ENCODE data around the gene DCAF6. TPM values are rescaled to one million over a fixed set of nuclear protein-coding genes. Genes with fewer than 3 reads are reported as not detected.

DCAF6 gene
- total RNA-seq, 1 donor from 2014 or later: 80.5 TPM

DNA sequence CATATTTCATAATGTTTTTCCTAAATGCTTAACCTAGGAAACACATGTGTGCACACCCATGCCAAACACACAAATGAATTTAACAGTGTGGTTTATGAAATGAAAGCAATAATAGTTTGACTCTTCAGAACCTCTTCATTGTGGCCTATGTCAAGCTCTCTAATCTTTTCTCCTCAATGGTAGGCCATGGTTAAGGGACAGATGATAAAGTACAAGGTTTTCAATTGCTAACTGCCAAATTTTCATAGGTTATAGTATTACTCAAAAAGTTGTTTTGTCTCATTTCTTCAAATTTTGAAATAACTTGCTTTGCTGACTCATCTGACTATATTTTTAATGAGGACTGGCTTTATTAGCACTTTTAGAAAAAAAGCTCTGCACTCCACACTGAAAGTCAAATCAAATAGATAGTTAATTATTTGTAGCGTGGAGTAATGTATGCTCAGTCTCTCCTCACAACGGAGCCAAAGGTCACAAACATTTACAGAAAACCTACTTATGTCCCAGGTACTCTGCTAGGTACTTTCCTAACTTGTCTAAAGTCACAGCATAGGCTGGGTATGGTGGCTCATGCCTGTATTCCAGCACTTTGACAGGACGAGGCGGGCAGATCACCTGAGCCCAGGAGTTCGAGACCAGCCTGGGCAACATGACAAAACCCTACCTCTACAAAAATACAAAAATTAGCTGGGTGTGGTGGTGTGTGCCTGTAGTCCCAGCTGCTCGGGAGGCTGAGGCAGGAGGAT lies 19.5 kb upstream of the DCAF6 start:
- H3K4me1 ChIP-seq: no peaks in the 10 kb centered on the region
- no peaks in the 10 kb centered on the region for H3K27me3 ChIP-seq
- H3K9me3 ChIP-seq: no peaks in the 10 kb centered on the region
- no peaks in the 10 kb centered on the region for H3K36me3 ChIP-seq
- H3K4me3 ChIP-seq: no peak overlapping the region
- no peak overlapping the region for H3K27ac ChIP-seq
- intact Hi-C loops (cut with DNase I): no loop called here
- DNase-seq (ENCODE audit: extremely low spot score in 2 of 2): no peak
- no peak for TF ChIP-seq POLR2A (IDR thresholded peaks at IDR 0.05)

DNA sequence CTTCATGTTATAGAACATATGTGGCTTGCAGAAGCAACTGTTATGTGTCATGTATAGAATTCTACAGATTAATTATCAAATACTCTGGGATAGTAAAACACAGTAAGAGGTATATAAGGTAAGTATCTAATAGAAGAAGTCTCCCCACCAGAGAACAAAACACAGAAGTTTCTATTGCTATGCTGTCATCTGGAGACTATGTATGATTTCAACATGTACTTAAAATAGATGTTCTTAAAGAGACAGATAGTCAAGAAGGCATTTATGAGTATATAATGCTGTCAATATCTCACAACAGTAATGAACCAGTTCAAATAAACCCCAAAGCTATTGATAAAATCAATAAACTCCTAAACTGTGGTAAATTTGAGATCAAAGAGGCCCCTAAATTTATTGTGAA lies 14.5 kb upstream of the DCAF6 start:
- Histone ChIP-seq H3K9me3 (no peaks in the 10 kb centered on the region), H3K4me1 (peaks cover 3% of the 10 kb centered on the region), H3K4me3 (no peak overlapping the region), H3K36me3 (no peaks in the 10 kb centered on the region), H3K27ac (no peak overlapping the region), H3K27me3 (no peaks in the 10 kb centered on the region)
- intact Hi-C loops (cut with DNase I): no loop called here
- no peak for DNase-seq (ENCODE audit: extremely low spot score in 2 of 2)
- TF ChIP-seq POLR2AphosphoS5 (IDR thresholded peaks at IDR 0.05; ENCODE audit: insufficient read depth in 1 of 2, low read depth in 1 of 2) (no peak), POLR2A (IDR thresholded peaks at IDR 0.05) (no peak)
- TF ChIP-seq, protein P1, sequence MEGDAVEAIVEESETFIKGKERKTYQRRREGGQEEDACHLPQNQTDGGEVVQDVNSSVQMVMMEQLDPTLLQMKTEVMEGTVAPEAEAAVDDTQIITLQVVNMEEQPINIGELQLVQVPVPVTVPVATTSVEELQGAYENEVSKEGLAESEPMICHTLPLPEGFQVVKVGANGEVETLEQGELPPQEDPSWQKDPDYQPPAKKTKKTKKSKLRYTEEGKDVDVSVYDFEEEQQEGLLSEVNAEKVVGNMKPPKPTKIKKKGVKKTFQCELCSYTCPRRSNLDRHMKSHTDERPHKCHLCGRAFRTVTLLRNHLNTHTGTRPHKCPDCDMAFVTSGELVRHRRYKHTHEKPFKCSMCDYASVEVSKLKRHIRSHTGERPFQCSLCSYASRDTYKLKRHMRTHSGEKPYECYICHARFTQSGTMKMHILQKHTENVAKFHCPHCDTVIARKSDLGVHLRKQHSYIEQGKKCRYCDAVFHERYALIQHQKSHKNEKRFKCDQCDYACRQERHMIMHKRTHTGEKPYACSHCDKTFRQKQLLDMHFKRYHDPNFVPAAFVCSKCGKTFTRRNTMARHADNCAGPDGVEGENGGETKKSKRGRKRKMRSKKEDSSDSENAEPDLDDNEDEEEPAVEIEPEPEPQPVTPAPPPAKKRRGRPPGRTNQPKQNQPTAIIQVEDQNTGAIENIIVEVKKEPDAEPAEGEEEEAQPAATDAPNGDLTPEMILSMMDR (IDR thresholded peaks at IDR 0.05): no peak

DNA sequence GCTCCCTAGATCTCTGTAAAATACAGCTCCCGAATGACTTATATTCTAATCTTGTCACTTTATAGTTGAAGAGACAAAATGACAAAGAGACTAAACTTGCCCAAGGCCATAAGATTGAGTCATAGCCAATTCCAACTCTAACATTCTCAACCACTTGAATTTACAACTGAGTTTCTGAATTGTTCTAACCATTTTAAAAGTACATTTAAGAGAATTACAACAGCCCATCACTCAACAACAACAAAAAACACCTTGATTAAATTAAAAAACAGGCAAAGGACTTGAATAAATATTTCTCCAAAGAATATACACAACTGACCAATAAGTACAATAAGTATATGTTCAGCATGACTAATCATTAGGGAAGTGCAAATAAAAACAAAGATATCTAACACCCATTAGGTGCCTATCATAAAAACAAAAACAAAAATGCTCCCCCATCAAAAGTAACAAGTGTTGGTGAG lies 13.8 kb upstream of the DCAF6 start:
- Histone ChIP-seq H3K9me3 (no peaks in the 10 kb centered on the region), H3K36me3 (no peaks in the 10 kb centered on the region), H3K27me3 (no peaks in the 10 kb centered on the region), H3K4me1 (peaks cover 4% of the 10 kb centered on the region), H3K27ac (no peak overlapping the region), H3K4me3 (no peak overlapping the region)
- intact Hi-C loops (cut with DNase I): no loop called here
- TF ChIP-seq POLR2A (IDR thresholded peaks at IDR 0.05) (no peak), POLR2AphosphoS5 (IDR thresholded peaks at IDR 0.05; ENCODE audit: insufficient read depth in 1 of 2, low read depth in 1 of 2) (no peak)
- TF ChIP-seq, protein P1 (IDR thresholded peaks at IDR 0.05): no peak
- no peak for DNase-seq (ENCODE audit: extremely low spot score in 2 of 2)

DNA sequence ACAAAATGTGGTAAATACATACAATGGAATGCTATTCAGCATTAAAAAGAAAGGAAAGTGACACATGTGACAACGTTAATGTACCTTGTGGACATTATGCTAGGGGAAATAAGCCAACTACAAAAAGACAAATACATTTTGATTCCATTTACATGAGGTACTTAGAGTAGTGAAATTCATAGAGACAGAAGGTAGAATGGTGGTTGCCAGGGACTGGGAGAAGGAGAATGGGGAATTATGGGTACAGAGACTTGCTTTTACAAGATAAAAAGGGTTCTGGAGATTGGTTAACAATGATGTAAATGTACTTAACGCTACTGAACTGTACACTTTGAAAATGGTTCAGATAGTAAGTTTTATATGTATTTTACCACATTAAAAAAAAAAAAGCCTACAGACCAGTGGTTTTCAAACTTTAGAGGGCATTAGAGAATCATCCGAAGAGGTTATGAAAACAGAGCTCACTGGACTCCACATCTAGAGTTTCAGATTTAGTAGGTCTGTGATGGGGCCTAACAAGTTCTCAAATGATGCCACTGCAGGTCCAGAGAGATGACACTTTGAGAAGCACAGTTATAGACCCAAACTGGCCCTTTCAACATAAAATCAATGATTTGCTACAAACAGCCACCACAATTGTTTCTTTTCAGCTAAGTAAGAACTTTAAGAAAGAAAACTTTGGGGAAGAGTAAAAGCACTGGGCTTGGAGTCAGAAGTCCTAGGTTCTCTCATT lies 13.0 kb upstream of the DCAF6 start:
- H3K4me1 ChIP-seq: peaks cover 4% of the 10 kb centered on the region
- no peak overlapping the region for H3K27ac ChIP-seq
- no peak overlapping the region for H3K4me3 ChIP-seq
- no peaks in the 10 kb centered on the region for H3K36me3 ChIP-seq
- no peaks in the 10 kb centered on the region for H3K9me3 ChIP-seq
- intact Hi-C loops (cut with DNase I): no loop called here
- TF ChIP-seq POLR2AphosphoS5 (IDR thresholded peaks at IDR 0.05; ENCODE audit: insufficient read depth in 1 of 2, low read depth in 1 of 2) (no peak), POLR2A (IDR thresholded peaks at IDR 0.05) (no peak)
- TF ChIP-seq, protein P1 (IDR thresholded peaks at IDR 0.05): no peak
- no peaks in the 10 kb centered on the region for H3K27me3 ChIP-seq
- no peak for DNase-seq (ENCODE audit: extremely low spot score in 2 of 2)

DNA sequence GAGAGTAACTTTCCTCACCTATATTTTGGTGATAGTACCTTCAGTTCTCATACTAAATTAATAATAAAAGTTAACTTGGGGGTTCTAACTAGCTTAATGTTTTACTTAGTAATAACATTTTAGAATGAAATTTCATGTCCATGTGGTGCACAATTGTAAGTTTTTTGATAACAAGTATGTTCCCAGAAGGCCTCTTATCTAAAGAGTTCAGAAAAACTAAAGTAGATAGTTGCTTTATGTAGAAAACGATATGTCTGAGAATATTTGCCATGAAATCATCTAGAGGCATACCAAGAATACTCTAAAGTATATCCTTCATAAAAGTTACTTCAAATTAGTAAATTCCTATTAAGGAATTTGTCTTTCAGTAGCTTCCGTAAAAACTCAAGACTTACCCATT lies 12.4 kb upstream of the DCAF6 start:
- intact Hi-C loops (cut with DNase I): no loop called here

More for the DNA sequence above, 12.4 kb upstream of the DCAF6 start:
- H3K4me1 ChIP-seq: peaks cover 4% of the 10 kb centered on the region
- H3K27ac ChIP-seq: no peak overlapping the region
- TF ChIP-seq POLR2AphosphoS5 (IDR thresholded peaks at IDR 0.05; ENCODE audit: insufficient read depth in 1 of 2, low read depth in 1 of 2) (no peak), POLR2A (IDR thresholded peaks at IDR 0.05) (no peak)
- TF ChIP-seq, protein P1 (IDR thresholded peaks at IDR 0.05): no peak
- H3K4me3 ChIP-seq: no peak overlapping the region
- no peaks in the 10 kb centered on the region for H3K27me3 ChIP-seq
- DNase-seq (ENCODE audit: extremely low spot score in 2 of 2): no peak
- H3K9me3 ChIP-seq: no peaks in the 10 kb centered on the region
- no peaks in the 10 kb centered on the region for H3K36me3 ChIP-seq

Measured in vagina (tissue), 2 donors.